Stimulated activated memory B cell treated with anti-CD40 and anti-IgM and Interleukin-4, amounts not matched to agents 10 μg/mL and 1 μg/mL and 100 μg/mL, for 72 hours (primary cell): Measurements from ENCODE around the gene HSD17B8.

Source experiments
- ATAC-seq: fragments of 150-1000 bp; cut with Tn5 transposase; 2 replicates; pipeline ENCODE4 v1.10.0; 2021
- H3K27ac Mint-ChIP-seq: one replicate; pipeline ENCODE4 v1.8.0; 2022; ENCODE audit warnings: mild to moderate bottlenecking, mixed read lengths
- H3K27me3 Mint-ChIP-seq: one replicate; pipeline ENCODE4 v1.8.0; 2022; ENCODE audit warnings: mixed read lengths
- H3K36me3 Mint-ChIP-seq: one replicate; pipeline ENCODE4 v1.8.0; 2022; ENCODE audit warnings: mixed read lengths
- H3K4me1 Mint-ChIP-seq: one replicate; pipeline ENCODE4 v1.8.0; 2022; ENCODE audit warnings: mixed read lengths
- H3K4me3 Mint-ChIP-seq: one replicate; pipeline ENCODE4 v1.8.0; 2022; ENCODE audit warnings: mild to moderate bottlenecking, moderate library complexity, mixed read lengths
- H3K9me3 Mint-ChIP-seq: one replicate; pipeline ENCODE4 v1.8.0; 2022; ENCODE audit warnings: mixed read lengths

HSD17B8 gene

GRCh38 chr6:33254591-33254990, 50.1 kb downstream of the HSD17B8 start:
- H3K36me3 Mint-ChIP-seq = peaks cover 43% of the 10 kb centered on the region
- ATAC-seq = no peak
- H3K27me3 Mint-ChIP-seq = no peaks in the 10 kb centered on the region
- H3K4me1 Mint-ChIP-seq = peaks cover 23% of the 10 kb centered on the region
- no peaks in the 10 kb centered on the region for H3K9me3 Mint-ChIP-seq
- no peak overlapping the region for H3K4me3 Mint-ChIP-seq
- H3K27ac Mint-ChIP-seq = no peak overlapping the region
